Liver (tissue), 9 donors: Measurements from ENCODE around the gene STOM. TPM values are rescaled to one million over a fixed set of nuclear protein-coding genes. Genes with fewer than 3 reads are reported as not detected.

ENCODE experiments used
- DNase-seq: peaks from one replicate; pipeline ENCODE4 v3.0.0-alpha.2; 2017; ENCODE audit warnings: low spot score
- H3K27ac ChIP-seq, 2 donors: one replicate each; pipeline ENCODE4 v1.7.0; 2013; ENCODE audit warnings: inconsistent platforms in 2 of 2, low read length in 2 of 2, control low read depth in 1 of 2, low read depth in 1 of 2, mild to moderate bottlenecking in 1 of 2
- H3K27me3 ChIP-seq, 4 donors: one replicate each; pipeline versions ENCODE4 v1.6.1 to v1.7.0; 2013; ENCODE audit warnings: low read length in 3 of 4, inconsistent platforms in 1 of 4, mild to moderate bottlenecking in 1 of 4, moderate library complexity in 1 of 4; ENCODE audit not compliant: control insufficient read depth in 4 of 4, insufficient read depth in 4 of 4
- H3K36me3 ChIP-seq, 4 donors: one replicate each; pipeline versions ENCODE4 v1.6.1 to v1.7.0; 2013; ENCODE audit warnings: low read length in 3 of 4, mild to moderate bottlenecking in 3 of 4, low read depth in 1 of 4, moderate library complexity in 1 of 4; ENCODE audit not compliant: control insufficient read depth in 4 of 4, insufficient read depth in 3 of 4
- H3K4me1 ChIP-seq, 4 donors: one replicate each; pipeline versions ENCODE4 v1.6.1 to v1.7.0; 2013; ENCODE audit warnings: low read length in 3 of 4, mild to moderate bottlenecking in 3 of 4, moderate library complexity in 1 of 4; ENCODE audit not compliant: control insufficient read depth in 4 of 4, insufficient read depth in 4 of 4
- H3K4me3 ChIP-seq, 3 donors: one replicate each; pipeline versions ENCODE4 v1.6.1 to v1.7.0; 2013; ENCODE audit warnings: low read length in 3 of 3, control low read depth in 1 of 3, low read depth in 1 of 3, mild to moderate bottlenecking in 1 of 3
- H3K9ac ChIP-seq, 2 donors: one replicate each; pipeline ENCODE4 v1.7.0; 2013; ENCODE audit warnings: low read length in 2 of 2, mild to moderate bottlenecking in 2 of 2, moderate library complexity in 2 of 2, control low read depth in 1 of 2, low read depth in 1 of 2
- H3K9me3 ChIP-seq, 4 donors: one replicate each; pipeline versions ENCODE4 v1.6.1 to v1.7.0; 2013; ENCODE audit warnings: low read length in 3 of 4; ENCODE audit not compliant: control insufficient read depth in 4 of 4
- ATF3 ChIP-seq: IDR thresholded peaks from 2 replicates; pipeline ENCODE4 v1.6.1; 2016; ENCODE audit warnings: antibody characterized with exemption
- FOXA1 ChIP-seq: IDR thresholded peaks from 2 replicates; pipeline ENCODE4 v1.6.1; 2016; ENCODE audit warnings: antibody characterized with exemption
- FOXA2 ChIP-seq: IDR thresholded peaks from 2 replicates; pipeline ENCODE4 v1.6.1; 2016; ENCODE audit warnings: antibody characterized with exemption
- GABPA ChIP-seq, 2 donors: IDR thresholded peaks in 1 of 2; conservative IDR thresholded peaks in 1 of 2; 2 replicates each; pipeline ENCODE4 v1.6.1; 2016; ENCODE audit warnings: antibody characterized with exemption in 2 of 2, mild to moderate bottlenecking in 1 of 2, moderate library complexity in 1 of 2
- HNF4A ChIP-seq, 2 donors: conservative IDR thresholded peaks; 2 replicates each; pipeline ENCODE4 v1.6.1; 2016; ENCODE audit warnings: antibody characterized with exemption in 2 of 2, mild to moderate bottlenecking in 2 of 2
- HNF4G ChIP-seq: IDR thresholded peaks from 2 replicates; pipeline ENCODE4 v1.6.1; 2016; ENCODE audit warnings: antibody characterized with exemption
- JUND ChIP-seq, 2 donors: IDR thresholded peaks; 2 replicates each; pipeline ENCODE4 v1.6.1; 2016; ENCODE audit warnings: antibody characterized with exemption in 2 of 2
- MAX ChIP-seq: IDR thresholded peaks from 2 replicates; pipeline ENCODE4 v1.6.1; 2016; ENCODE audit warnings: antibody characterized with exemption
- NR2F2 ChIP-seq: IDR thresholded peaks from 2 replicates; pipeline ENCODE4 v1.6.1; 2016; ENCODE audit warnings: antibody characterized with exemption
- RAD21 ChIP-seq, 2 donors: IDR thresholded peaks; 2 replicates each; pipeline ENCODE4 v1.6.1; 2016; ENCODE audit warnings: antibody characterized with exemption in 2 of 2, mild to moderate bottlenecking in 2 of 2
- REST ChIP-seq: IDR thresholded peaks from 2 replicates; pipeline ENCODE4 v1.6.1; 2016; ENCODE audit warnings: antibody characterized with exemption, mild to moderate bottlenecking
- RXRA ChIP-seq, 2 donors: IDR thresholded peaks; 2 replicates each; pipeline ENCODE4 v1.6.1; 2017 to 2018; ENCODE audit warnings: antibody characterized with exemption in 2 of 2, mild to moderate bottlenecking in 1 of 2
- SP1 ChIP-seq: IDR thresholded peaks from 2 replicates; pipeline ENCODE4 v1.6.1; 2018; ENCODE audit warnings: antibody characterized with exemption, mild to moderate bottlenecking
- TAF1 ChIP-seq: conservative IDR thresholded peaks from 2 replicates; pipeline ENCODE4 v1.6.1; 2016; ENCODE audit warnings: antibody characterized with exemption, mild to moderate bottlenecking
- YY1 ChIP-seq: IDR thresholded peaks from 2 replicates; pipeline ENCODE4 v1.6.1; 2016; ENCODE audit warnings: antibody characterized with exemption, mild to moderate bottlenecking
- ZBTB33 ChIP-seq: IDR thresholded peaks from 2 replicates; pipeline ENCODE4 v1.6.1; 2016; ENCODE audit warnings: antibody characterized with exemption
- WGBS: extraction: QIAGEN DNeasy Blood & Tissue Kit; methylation state at CpG from one replicate; pipeline ENCODE4 v1.1.7; 2013; 5-methylcytosine and 5-hydroxymethylcytosine counted together
- polyA plus RNA-seq, 2 donors: library from polyadenylated mRNA; stranded (reverse) in 1 of 2; unstranded in 1 of 2; fragments of 200-250 nt in 1 of 2; fragments of >200 nt in 1 of 2; fragmentation: Nextera tagmentation in 1 of 2; extraction: Ambion mirVana in 1 of 2; gene quantifications; one replicate each; pipeline versions ENCODE4 v1.2.1 to v1.2.3, GENCODE V29; 2013 to 2015
- total RNA-seq, 2 donors: library from RNA; depleted of rRNA; stranded (reverse); fragments of >200 nt; gene quantifications; one replicate each; pipeline ENCODE4 v1.2.3, GENCODE V29; 2014
- donor health status: healthy.
- donor health status: healthy.
- donor health status: healthy.
- donor health status: healthy.
- donor health status: healthy.

The STOM gene
- total and polyA plus RNA-seq, 4 donors, result 150 to 398 (median 265) TPM

- Histone ChIP-seq H3K36me3 (no peaks in the 10 kb centered on the region), H3K27ac (no peak overlapping the region), H3K4me1 (no peaks in the 10 kb centered on the region), H3K4me3 (no peak overlapping the region), H3K27me3 (no peaks in the 10 kb centered on the region), H3K9ac (no peak overlapping the region), H3K9me3 (no peaks in the 10 kb centered on the region)
- WGBS, result 90% methylated on average over 2 of the region's 2 CpGs
- no peak for DNase-seq
- TF ChIP-seq HNF4G (no peak), NR2F2 (no peak), FOXA1 (no peak), TAF1 (no peak), MAX (no peak), FOXA2 (no peak), RXRA (IDR thresholded peaks at IDR 0.05) (no peak)
Observed at GRCh38 chr9:121386442-121387175, 16.6 kb upstream of the STOM start.

GRCh38 chr9:121383715-121384114, 13.7 kb upstream of the STOM start:
- H3K27ac ChIP-seq, result no peak overlapping the region
- no peak for TF ChIP-seq HNF4G
- no peak for TF ChIP-seq FOXA1
- no peak for TF ChIP-seq GABPA (IDR thresholded peaks at IDR 0.05 in 1 of 2, conservative IDR thresholded peaks at IDR 0.05 in 1 of 2)
- TF ChIP-seq FOXA2, result no peak
- no peak for TF ChIP-seq JUND (IDR thresholded peaks at IDR 0.05)
- TF ChIP-seq NR2F2, result no peak
- TF ChIP-seq RXRA (IDR thresholded peaks at IDR 0.05), result no peak
- no peak for TF ChIP-seq SP1
- TF ChIP-seq ATF3, result no peak
- no peak for TF ChIP-seq TAF1
- TF ChIP-seq MAX, result no peak
- no peak for TF ChIP-seq ZBTB33
- TF ChIP-seq HNF4A (conservative IDR thresholded peaks at IDR 0.05), result no peak
- no peaks in the 10 kb centered on the region for H3K36me3 ChIP-seq
- no peak for DNase-seq
- H3K27me3 ChIP-seq, result no peaks in the 10 kb centered on the region
- H3K4me1 ChIP-seq, result no peaks in the 10 kb centered on the region
- WGBS, result 85% methylated on average over 6 of the region's 6 CpGs
- no peaks in the 10 kb centered on the region for H3K9me3 ChIP-seq
- H3K9ac ChIP-seq, result no peak overlapping the region
- no peak overlapping the region for H3K4me3 ChIP-seq

GRCh38 chr9:121380846-121381245, 10.8 kb upstream of the STOM start:
- Histone ChIP-seq H3K27me3 (no peaks in the 10 kb centered on the region), H3K9me3 (no peaks in the 10 kb centered on the region), H3K27ac (no peak overlapping the region), H3K4me1 (no peaks in the 10 kb centered on the region), H3K36me3 (no peaks in the 10 kb centered on the region), H3K4me3 (no peak overlapping the region), H3K9ac (no peak overlapping the region)
- no peak for DNase-seq
- no peak for TF ChIP-seq YY1
- TF ChIP-seq FOXA1, result no peak
- TF ChIP-seq ZBTB33, result no peak
- no peak for TF ChIP-seq JUND (IDR thresholded peaks at IDR 0.05)
- TF ChIP-seq TAF1, result no peak
- TF ChIP-seq NR2F2, result no peak
- TF ChIP-seq RAD21 (IDR thresholded peaks at IDR 0.05), result no peak
- TF ChIP-seq REST, result no peak
